Measurements from ENCODE around the gene EMP3.

Gene EMP3

DNA sequence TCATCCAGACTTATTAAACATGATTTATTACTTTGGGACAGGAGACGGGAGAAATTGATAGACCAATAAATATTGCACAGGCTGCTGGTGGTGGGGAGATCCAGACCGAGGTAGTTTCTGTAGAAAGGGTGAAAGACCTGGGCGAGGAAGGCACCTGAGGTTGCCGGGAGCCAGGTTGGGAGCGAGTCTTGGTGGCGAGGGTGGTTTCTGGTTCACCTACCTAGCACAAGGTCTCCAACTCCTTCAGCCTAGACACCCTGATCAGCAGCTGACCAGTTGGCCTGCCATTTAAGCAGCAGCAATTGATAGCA, 7.0 kb downstream of the EMP3 start:
- Histone ChIP-seq H3K79me2 (ENCODE audit: insufficient read depth, low read length) (peaks cover 32% of the 10 kb centered on the region), H3K27me3 (ENCODE audit: insufficient read depth, low read length, poor library complexity, severe bottlenecking) (no peaks in the 10 kb centered on the region), H4K20me1 (ENCODE audit: insufficient read depth, low read length, poor library complexity, severe bottlenecking) (peaks cover 8% of the 10 kb centered on the region), H3K9me2 (replicated peaks; ENCODE audit: low read depth, low read length) (no peaks in the 10 kb centered on the region), H3K4me2 (ENCODE audit: low read depth, low read length, poor library complexity, severe bottlenecking) (peak overlapping the region; percentile 91), H3F3A (ENCODE audit: low read depth) (peaks cover 11% of the 10 kb centered on the region), H3K4me1 (ENCODE audit: insufficient read depth, low read length, poor library complexity, severe bottlenecking) (peaks cover 31% of the 10 kb centered on the region), H2AFZ (ENCODE audit: low read length) (no peak overlapping the region), H3K9me3 (ENCODE audit: insufficient read depth, low read depth, low read length) (peaks cover 4% of the 10 kb centered on the region; the same call in 1 of the 2 replicates), H3K9ac (ENCODE audit: low read depth, low read length, poor library complexity, severe bottlenecking) (peak overlapping the region; percentile 97), H3K4me3 (ENCODE audit: low read length, poor library complexity, severe bottlenecking) (peak overlapping the region; percentile 79), H3K36me3 (ENCODE audit: insufficient read depth, low read length) (no peaks in the 10 kb centered on the region)
- TF ChIP-seq, protein P1, sequence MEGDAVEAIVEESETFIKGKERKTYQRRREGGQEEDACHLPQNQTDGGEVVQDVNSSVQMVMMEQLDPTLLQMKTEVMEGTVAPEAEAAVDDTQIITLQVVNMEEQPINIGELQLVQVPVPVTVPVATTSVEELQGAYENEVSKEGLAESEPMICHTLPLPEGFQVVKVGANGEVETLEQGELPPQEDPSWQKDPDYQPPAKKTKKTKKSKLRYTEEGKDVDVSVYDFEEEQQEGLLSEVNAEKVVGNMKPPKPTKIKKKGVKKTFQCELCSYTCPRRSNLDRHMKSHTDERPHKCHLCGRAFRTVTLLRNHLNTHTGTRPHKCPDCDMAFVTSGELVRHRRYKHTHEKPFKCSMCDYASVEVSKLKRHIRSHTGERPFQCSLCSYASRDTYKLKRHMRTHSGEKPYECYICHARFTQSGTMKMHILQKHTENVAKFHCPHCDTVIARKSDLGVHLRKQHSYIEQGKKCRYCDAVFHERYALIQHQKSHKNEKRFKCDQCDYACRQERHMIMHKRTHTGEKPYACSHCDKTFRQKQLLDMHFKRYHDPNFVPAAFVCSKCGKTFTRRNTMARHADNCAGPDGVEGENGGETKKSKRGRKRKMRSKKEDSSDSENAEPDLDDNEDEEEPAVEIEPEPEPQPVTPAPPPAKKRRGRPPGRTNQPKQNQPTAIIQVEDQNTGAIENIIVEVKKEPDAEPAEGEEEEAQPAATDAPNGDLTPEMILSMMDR (conservative IDR thresholded peaks at IDR 0.05; ENCODE audit: low read length) = no peak
- no peak for TF ChIP-seq EZH2phosphoT487 (IDR thresholded peaks at IDR 0.05; ENCODE audit: borderline replicate concordance)

DNA sequence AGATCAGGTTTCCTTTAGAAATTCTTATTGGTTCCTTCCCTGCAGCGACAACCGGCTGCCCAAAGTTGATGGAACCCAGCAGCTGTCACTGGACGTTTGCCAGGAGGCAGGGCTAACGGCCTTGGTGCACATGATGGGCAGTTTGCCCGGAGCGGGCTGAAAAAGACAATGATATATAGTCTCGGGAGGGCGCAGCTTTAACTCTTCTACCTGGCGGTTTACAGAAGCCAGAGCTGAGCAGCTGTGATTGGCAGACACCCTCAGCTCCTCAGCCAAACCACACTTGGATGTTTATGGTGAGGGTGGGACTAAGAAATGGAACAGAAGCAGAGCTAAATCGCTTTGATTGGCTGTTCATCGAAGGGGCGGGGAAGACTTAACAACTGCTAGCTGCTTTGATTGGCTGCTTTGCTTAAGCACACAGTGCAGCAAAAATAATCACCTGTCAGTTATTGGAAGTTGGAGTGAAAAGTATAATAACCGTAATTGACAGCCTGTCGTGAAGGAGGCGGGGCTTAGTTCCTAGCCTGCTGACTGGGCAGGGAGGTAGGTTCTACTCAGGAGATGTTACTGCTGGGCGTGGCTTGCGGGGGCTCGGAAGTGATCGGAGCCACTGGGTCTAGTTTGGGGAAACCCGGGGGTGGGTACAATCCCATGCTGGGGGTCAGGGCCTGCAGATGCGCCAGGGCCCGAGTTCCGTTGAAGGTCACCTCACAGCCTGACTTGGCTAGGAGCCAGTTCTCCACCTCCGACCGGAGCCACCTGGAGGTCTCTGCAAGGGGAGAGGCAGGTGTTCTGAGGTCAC, 7.5 kb downstream of the EMP3 start:
- no peak overlapping the region for H2AFZ ChIP-seq (ENCODE audit: low read length)
- peak overlapping the region; percentile 91 for H3K4me2 ChIP-seq (ENCODE audit: low read depth, low read length, poor library complexity, severe bottlenecking)
- H3K9me2 ChIP-seq (replicated peaks; ENCODE audit: low read depth, low read length) = no peaks in the 10 kb centered on the region
- peaks cover 4% of the 10 kb centered on the region; the same call in 1 of the 2 replicates for H3K9me3 ChIP-seq (ENCODE audit: insufficient read depth, low read depth, low read length)
- TF ChIP-seq, protein P1 (conservative IDR thresholded peaks at IDR 0.05; ENCODE audit: low read length) = no peak
- TF ChIP-seq EZH2phosphoT487 (IDR thresholded peaks at IDR 0.05; ENCODE audit: borderline replicate concordance) = no peak
- H3K4me1 ChIP-seq (ENCODE audit: insufficient read depth, low read length, poor library complexity, severe bottlenecking) = peaks cover 29% of the 10 kb centered on the region
- H3K4me3 ChIP-seq (ENCODE audit: low read length, poor library complexity, severe bottlenecking) = peak overlapping the region; percentile 88
- H4K20me1 ChIP-seq (ENCODE audit: insufficient read depth, low read length, poor library complexity, severe bottlenecking) = peaks cover 8% of the 10 kb centered on the region
- H3K27me3 ChIP-seq (ENCODE audit: insufficient read depth, low read length, poor library complexity, severe bottlenecking) = no peaks in the 10 kb centered on the region
- peaks cover 26% of the 10 kb centered on the region for H3K79me2 ChIP-seq (ENCODE audit: insufficient read depth, low read length)
- H3K36me3 ChIP-seq (ENCODE audit: insufficient read depth, low read length) = no peaks in the 10 kb centered on the region
- peaks cover 11% of the 10 kb centered on the region for H3F3A ChIP-seq (ENCODE audit: low read depth)
- peak overlapping the region; percentile 98 for H3K9ac ChIP-seq (ENCODE audit: low read depth, low read length, poor library complexity, severe bottlenecking)

DNA sequence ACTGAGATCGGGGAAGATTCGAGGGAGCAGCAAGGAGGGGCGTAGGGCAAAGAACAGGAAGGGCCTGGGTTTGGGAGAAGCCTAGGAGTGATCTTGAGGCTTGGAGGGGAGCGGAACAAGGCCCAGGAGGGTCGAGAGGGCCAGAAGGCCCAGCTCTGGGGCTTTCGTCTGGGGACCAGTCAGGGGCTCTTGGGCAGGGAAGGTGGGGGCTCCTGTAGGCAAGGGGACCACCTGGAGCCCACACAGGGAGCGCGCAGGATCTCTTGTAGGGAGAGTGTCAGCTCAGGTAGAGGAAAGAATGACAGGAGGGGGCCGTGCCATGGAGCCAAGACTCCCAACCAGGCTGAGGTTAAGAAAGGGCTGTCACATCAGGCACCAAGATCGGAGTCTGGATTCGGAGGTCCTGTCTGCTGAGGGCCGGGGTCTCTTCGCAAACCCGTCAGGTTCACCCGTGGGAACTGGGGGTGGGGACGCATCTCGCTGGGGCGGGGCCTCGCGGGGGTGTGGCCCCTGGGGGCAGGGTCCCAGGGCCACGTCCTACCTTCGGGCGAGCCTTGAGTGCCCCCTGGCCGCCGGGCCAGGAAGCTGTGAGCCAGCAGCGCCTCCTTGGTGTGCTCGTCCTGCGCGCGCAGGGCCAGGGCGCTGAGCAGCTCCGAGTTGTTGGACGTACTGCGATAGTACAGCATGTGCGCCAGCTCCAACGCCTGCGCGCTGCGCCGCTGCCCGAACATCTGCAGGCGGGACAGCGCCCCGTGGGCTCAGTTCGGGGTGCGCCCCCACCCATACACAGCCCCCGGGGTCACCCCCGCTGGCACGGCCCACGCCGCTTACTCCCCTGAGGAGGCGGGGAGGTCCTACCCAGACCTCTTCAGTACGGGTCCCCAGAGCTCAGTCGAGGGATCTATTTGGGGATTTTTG, 8.4 kb downstream of the EMP3 start:
- TF ChIP-seq, protein P1 (conservative IDR thresholded peaks at IDR 0.05; ENCODE audit: low read length) = peak; percentile 83
- no peak for TF ChIP-seq EZH2phosphoT487 (IDR thresholded peaks at IDR 0.05; ENCODE audit: borderline replicate concordance)
- Histone ChIP-seq H2AFZ (ENCODE audit: low read length) (no peak overlapping the region; the same call in 1 of the 2 replicates), H3K9me2 (replicated peaks; ENCODE audit: low read depth, low read length) (no peaks in the 10 kb centered on the region), H3K27me3 (ENCODE audit: insufficient read depth, low read length, poor library complexity, severe bottlenecking) (no peaks in the 10 kb centered on the region), H3F3A (ENCODE audit: low read depth) (peaks cover 11% of the 10 kb centered on the region), H4K20me1 (ENCODE audit: insufficient read depth, low read length, poor library complexity, severe bottlenecking) (peaks cover 8% of the 10 kb centered on the region), H3K79me2 (ENCODE audit: insufficient read depth, low read length) (peaks cover 21% of the 10 kb centered on the region; the same call in 1 of the 2 replicates), H3K4me3 (ENCODE audit: low read length, poor library complexity, severe bottlenecking) (peak overlapping the region; percentile 88), H3K36me3 (ENCODE audit: insufficient read depth, low read length) (no peaks in the 10 kb centered on the region), H3K4me1 (ENCODE audit: insufficient read depth, low read length, poor library complexity, severe bottlenecking) (peaks cover 28% of the 10 kb centered on the region), H3K9ac (ENCODE audit: low read depth, low read length, poor library complexity, severe bottlenecking) (peak overlapping the region; percentile 98), H3K9me3 (ENCODE audit: insufficient read depth, low read depth, low read length) (peaks cover under 1% of the 10 kb centered on the region; the same call in 1 of the 2 replicates), H3K4me2 (ENCODE audit: low read depth, low read length, poor library complexity, severe bottlenecking) (peak overlapping the region; percentile 85)
